Parathyroid adenoma (tissue), 2 donors: ENCODE results near the gene RGS6.

Source experiments
- H2AFZ ChIP-seq: fragments of 300-600 bp; sonication (generic); one replicate; pipeline ENCODE4 v1.7.0; 2017; ENCODE audit warnings: antibody characterized with exemption, mild to moderate bottlenecking
- H3K27ac ChIP-seq: fragments of 300-600 bp; sonication (generic); one replicate; pipeline ENCODE4 v1.7.0; 2017
- H3K27me3 ChIP-seq: fragments of 300-600 bp; sonication (generic); one replicate; pipeline ENCODE4 v1.7.0; 2017; ENCODE audit warnings: low read length; ENCODE audit not compliant: control insufficient read depth, insufficient read depth
- H3K36me3 ChIP-seq: fragments of 300-600 bp; sonication (generic); one replicate; pipeline ENCODE4 v1.7.0; 2017; ENCODE audit warnings: low read length; ENCODE audit not compliant: control insufficient read depth, insufficient read depth
- H3K4me1 ChIP-seq: fragments of 300-600 bp; sonication (generic); one replicate; pipeline ENCODE4 v1.7.0; 2017; ENCODE audit warnings: control low read depth
- H3K4me2 ChIP-seq: fragments of 300-600 bp; sonication (generic); one replicate; pipeline ENCODE4 v1.7.0; 2017; ENCODE audit warnings: low read length
- H3K4me3 ChIP-seq: fragments of 300-600 bp; sonication (generic); one replicate; pipeline ENCODE4 v1.7.0; 2017; ENCODE audit warnings: low read depth, low read length
- H3K79me2 ChIP-seq: fragments of 300-600 bp; sonication (generic); one replicate; pipeline ENCODE4 v1.7.0; 2017; ENCODE audit warnings: control low read depth
- H3K9ac ChIP-seq: fragments of 300-600 bp; sonication (generic); one replicate; pipeline ENCODE4 v1.7.0; 2017; ENCODE audit warnings: mild to moderate bottlenecking
- H3K9me3 ChIP-seq: fragments of 300-600 bp; sonication (generic); one replicate; pipeline ENCODE4 v1.7.0; 2017; ENCODE audit warnings: low read length; ENCODE audit not compliant: control insufficient read depth
- CTCF ChIP-seq: fragments of 300-600 bp; sonication (generic); IDR thresholded peaks from one replicate; pipeline ENCODE4 v1.7.0; 2017; ENCODE audit warnings: antibody characterized with exemption, mild to moderate bottlenecking
- donor health status: primary hyperparathyroidism.

Gene RGS6

DNA sequence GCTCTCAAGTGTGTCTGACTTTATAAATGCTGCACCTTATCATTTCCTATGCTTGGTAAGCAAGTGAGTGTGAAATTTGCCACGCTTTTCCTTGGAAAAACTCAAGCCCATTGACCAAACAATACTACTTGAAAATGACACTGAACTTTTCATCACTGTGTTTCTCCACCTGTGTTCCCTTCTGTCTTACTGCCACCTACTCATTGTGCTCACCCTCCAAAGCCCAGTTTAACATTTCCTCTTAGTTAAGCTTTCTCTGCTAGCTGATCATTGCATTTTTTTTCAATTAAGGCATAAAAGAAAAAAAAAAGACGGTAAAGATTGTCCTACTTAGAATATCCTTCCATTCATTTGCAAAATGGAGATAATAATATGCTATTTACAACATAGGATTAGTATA, 516.0 kb downstream of the RGS6 start:
- H3K36me3 ChIP-seq, result no peaks in the 10 kb centered on the region
- no peak for TF ChIP-seq CTCF
- H2AFZ ChIP-seq, result no peak overlapping the region
- no peaks in the 10 kb centered on the region for H3K9me3 ChIP-seq
- H3K9ac ChIP-seq, result no peak overlapping the region
- no peaks in the 10 kb centered on the region for H3K27me3 ChIP-seq
- no peaks in the 10 kb centered on the region for H3K79me2 ChIP-seq
- H3K4me1 ChIP-seq, result no peaks in the 10 kb centered on the region
- H3K27ac ChIP-seq, result no peak overlapping the region
- no peak overlapping the region for H3K4me3 ChIP-seq
- no peak overlapping the region for H3K4me2 ChIP-seq

GRCh38 chr14:72450473-72451044, 518.3 kb downstream of the RGS6 start:
- no peaks in the 10 kb centered on the region for H3K79me2 ChIP-seq
- no peaks in the 10 kb centered on the region for H3K4me1 ChIP-seq
- H3K4me3 ChIP-seq, result no peak overlapping the region
- no peak overlapping the region for H2AFZ ChIP-seq
- no peak overlapping the region for H3K4me2 ChIP-seq
- H3K27me3 ChIP-seq, result no peaks in the 10 kb centered on the region
- H3K9me3 ChIP-seq, result no peaks in the 10 kb centered on the region
- H3K36me3 ChIP-seq, result no peaks in the 10 kb centered on the region
- H3K9ac ChIP-seq, result no peak overlapping the region
- no peak overlapping the region for H3K27ac ChIP-seq
- no peak for TF ChIP-seq CTCF

DNA sequence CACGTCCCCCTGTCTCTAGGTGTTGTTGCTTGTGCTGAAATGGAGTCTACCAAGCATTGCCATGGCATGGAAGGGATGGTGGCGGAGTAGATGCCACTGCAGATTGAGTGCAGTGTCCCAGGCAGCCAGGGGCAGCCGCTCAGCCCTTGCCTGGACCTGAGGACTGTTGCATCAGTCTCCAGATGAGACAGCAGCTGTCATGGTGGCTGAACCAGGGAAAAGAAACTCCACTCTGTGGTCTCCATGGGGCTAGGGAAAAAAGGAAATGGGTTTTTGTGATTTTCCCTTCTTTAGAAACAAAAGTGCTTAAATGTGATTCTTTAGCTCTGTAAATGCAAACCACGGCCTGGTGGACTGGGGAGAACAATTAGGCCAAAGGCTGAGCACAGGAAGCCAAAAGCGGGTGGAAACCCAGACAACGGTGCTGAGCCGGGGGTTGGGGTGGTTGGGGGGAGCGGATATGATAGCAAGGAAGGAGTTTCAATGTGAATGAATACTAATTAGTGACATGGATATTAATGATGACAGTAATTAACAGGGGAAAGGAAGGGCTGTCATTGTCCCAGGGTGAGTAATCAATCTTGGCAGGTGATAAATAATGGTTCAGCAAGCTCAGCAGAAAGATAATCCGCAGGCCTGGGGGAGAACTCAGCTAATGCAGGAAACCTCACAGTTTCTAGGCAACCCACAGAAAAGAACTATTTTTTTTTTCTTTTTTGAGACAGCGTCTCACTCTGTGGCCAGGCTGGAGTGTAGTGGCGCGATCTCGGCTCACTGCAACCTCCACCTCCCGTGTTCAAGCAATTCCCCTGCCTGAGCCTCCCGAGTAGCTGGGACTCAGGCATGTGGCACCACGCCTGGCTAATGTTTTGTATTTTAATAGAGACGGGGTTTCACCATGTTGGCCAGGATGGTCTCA, 519.1 kb downstream of the RGS6 start:
- no peak overlapping the region for H3K4me3 ChIP-seq
- TF ChIP-seq CTCF, result no peak
- H2AFZ ChIP-seq, result no peak overlapping the region
- no peaks in the 10 kb centered on the region for H3K36me3 ChIP-seq
- no peak overlapping the region for H3K27ac ChIP-seq
- no peak overlapping the region for H3K4me2 ChIP-seq
- H3K9ac ChIP-seq, result no peak overlapping the region
- no peaks in the 10 kb centered on the region for H3K27me3 ChIP-seq
- no peaks in the 10 kb centered on the region for H3K9me3 ChIP-seq
- H3K79me2 ChIP-seq, result no peaks in the 10 kb centered on the region
- H3K4me1 ChIP-seq, result no peaks in the 10 kb centered on the region

GRCh38 chr14:72452774-72453173, 520.5 kb downstream of the RGS6 start:
- Histone ChIP-seq H3K4me2 (no peak overlapping the region), H2AFZ (no peak overlapping the region), H3K27me3 (no peaks in the 10 kb centered on the region), H3K9me3 (no peaks in the 10 kb centered on the region), H3K36me3 (no peaks in the 10 kb centered on the region), H3K4me3 (no peak overlapping the region), H3K9ac (no peak overlapping the region), H3K79me2 (no peaks in the 10 kb centered on the region), H3K27ac (no peak overlapping the region), H3K4me1 (no peaks in the 10 kb centered on the region)
- TF ChIP-seq CTCF, result no peak
